ENCODE data around the gene TGIF2. TPM values are rescaled to one million over a fixed set of nuclear protein-coding genes. Genes with fewer than 3 reads are reported as not detected.

The TGIF2 gene
- total RNA-seq, 1 donor: 10.9 TPM

DNA sequence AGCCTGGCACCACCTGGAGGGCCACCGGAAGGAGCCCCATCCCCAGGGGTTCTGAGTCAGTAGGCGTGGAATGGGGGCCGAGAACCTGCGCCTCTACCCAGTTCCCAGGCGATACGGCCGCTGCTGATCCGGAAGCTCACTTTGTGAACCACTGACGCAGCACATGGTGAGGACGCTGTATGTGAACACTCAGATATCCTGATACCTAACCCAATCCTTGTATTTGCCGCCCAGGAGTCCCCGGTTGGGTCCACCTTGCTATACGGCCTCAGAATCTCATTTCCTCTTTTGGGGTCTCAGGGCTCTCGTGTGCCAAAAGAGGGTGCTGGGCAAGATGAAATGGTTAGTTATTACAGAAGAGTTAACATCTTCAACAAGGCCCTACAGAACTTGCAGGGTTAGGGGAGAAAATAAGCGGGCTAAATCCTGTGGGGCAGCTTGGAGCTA is 31.6 kb downstream of the TGIF2 start:
- peak overlapping the region; percentile 93 for H3K4me3 ChIP-seq (ENCODE audit: insufficient read depth, low read length)
- peaks cover 21% of the 10 kb centered on the region for H4K20me1 ChIP-seq (ENCODE audit: insufficient read depth, low read length)
- H3K27ac ChIP-seq (ENCODE audit: low read depth, low read length): peak overlapping the region; percentile 73
- peak overlapping the region; percentile 91 for H3K4me2 ChIP-seq (ENCODE audit: insufficient read depth, low read length)
- TF ChIP-seq, protein P1, sequence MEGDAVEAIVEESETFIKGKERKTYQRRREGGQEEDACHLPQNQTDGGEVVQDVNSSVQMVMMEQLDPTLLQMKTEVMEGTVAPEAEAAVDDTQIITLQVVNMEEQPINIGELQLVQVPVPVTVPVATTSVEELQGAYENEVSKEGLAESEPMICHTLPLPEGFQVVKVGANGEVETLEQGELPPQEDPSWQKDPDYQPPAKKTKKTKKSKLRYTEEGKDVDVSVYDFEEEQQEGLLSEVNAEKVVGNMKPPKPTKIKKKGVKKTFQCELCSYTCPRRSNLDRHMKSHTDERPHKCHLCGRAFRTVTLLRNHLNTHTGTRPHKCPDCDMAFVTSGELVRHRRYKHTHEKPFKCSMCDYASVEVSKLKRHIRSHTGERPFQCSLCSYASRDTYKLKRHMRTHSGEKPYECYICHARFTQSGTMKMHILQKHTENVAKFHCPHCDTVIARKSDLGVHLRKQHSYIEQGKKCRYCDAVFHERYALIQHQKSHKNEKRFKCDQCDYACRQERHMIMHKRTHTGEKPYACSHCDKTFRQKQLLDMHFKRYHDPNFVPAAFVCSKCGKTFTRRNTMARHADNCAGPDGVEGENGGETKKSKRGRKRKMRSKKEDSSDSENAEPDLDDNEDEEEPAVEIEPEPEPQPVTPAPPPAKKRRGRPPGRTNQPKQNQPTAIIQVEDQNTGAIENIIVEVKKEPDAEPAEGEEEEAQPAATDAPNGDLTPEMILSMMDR (IDR thresholded peaks at IDR 0.05; ENCODE audit: extremely low read depth, low read depth, low read length): no peak
- no peaks in the 10 kb centered on the region for H3K27me3 ChIP-seq (ENCODE audit: insufficient read depth, low read length)
- H3K9me3 ChIP-seq (ENCODE audit: low read depth, low read length): no peaks in the 10 kb centered on the region
- peaks cover 25% of the 10 kb centered on the region for H3K36me3 ChIP-seq (ENCODE audit: insufficient read depth, low read length)
- no peak for DNase-seq (ENCODE audit: insufficient read length, low spot score, missing footprints)
- H3K4me1 ChIP-seq (ENCODE audit: insufficient read depth, low read length): peaks cover 17% of the 10 kb centered on the region
- H2AFZ ChIP-seq (ENCODE audit: low read length): peak overlapping the region; percentile 93
- H3K79me2 ChIP-seq (ENCODE audit: insufficient read depth, low read length): peaks cover 38% of the 10 kb centered on the region

DNA sequence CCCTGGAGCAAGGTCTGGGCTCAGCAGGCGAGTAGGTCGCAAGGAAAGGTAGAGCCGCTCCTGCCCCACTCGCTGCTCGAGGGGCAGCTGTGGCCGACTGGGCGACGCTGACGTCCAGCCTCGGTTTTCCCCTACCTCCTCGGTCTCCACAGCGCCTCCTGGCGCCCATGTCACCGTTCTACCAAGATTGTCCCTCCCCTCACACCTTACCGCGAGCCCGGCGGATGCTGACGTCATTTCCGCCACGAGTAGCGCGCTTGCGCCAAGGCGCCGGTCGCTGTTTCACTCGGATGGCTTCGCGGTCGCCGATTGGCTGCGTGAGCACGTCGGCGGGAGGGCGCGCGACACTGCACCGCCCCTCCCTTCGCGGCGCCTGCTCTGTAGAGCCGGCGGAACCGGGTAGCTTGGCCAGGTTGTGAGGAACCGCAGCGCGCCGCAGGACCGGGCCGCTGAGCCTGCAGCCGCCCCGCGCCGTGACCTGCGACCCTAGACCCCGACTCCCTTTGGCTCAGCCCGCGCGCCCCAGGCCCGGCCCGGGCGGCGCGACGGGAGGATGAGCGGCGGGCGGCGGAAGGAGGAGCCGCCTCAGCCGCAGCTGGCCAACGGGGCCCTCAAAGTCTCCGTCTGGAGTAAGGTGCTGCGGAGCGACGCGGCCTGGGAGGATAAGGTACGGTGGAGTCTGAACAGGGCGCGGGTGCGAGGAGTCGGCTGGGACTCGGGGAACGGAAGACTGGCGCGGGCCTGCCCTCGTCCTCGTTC is 32.2 kb downstream of the TGIF2 start, which contains the start of gene RAB5IF:
TSS of gene RAB5IF (plus strand) at position 381 of the 759 bp plus-strand sequence. CDS start at position 554, 173 bp downstream.
- Histone ChIP-seq H2AFZ (ENCODE audit: low read length) (peak within 1 kb of the TSS; percentile 93), H3K79me2 (ENCODE audit: insufficient read depth, low read length) (peaks cover 38% of the 10 kb centered on the region), H3K27me3 (ENCODE audit: insufficient read depth, low read length) (no peaks in the 10 kb centered on the region), H3K4me1 (ENCODE audit: insufficient read depth, low read length) (peaks cover 17% of the 10 kb centered on the region), H3K9me3 (ENCODE audit: low read depth, low read length) (no peaks in the 10 kb centered on the region), H4K20me1 (ENCODE audit: insufficient read depth, low read length) (peaks cover 21% of the 10 kb centered on the region), H3K4me3 (ENCODE audit: insufficient read depth, low read length) (peak within 1 kb of the TSS; percentile 93), H3K27ac (ENCODE audit: low read depth, low read length) (peak within 1 kb of the TSS; percentile 73), H3K4me2 (ENCODE audit: insufficient read depth, low read length) (peak within 1 kb of the TSS; percentile 98), H3K36me3 (ENCODE audit: insufficient read depth, low read length) (peaks cover 31% of the 10 kb centered on the region)
- TF ChIP-seq, protein P1 (IDR thresholded peaks at IDR 0.05; ENCODE audit: extremely low read depth, low read depth, low read length): peak; percentile 96
- DNase-seq (ENCODE audit: insufficient read length, low spot score, missing footprints): peak; percentile 98

DNA sequence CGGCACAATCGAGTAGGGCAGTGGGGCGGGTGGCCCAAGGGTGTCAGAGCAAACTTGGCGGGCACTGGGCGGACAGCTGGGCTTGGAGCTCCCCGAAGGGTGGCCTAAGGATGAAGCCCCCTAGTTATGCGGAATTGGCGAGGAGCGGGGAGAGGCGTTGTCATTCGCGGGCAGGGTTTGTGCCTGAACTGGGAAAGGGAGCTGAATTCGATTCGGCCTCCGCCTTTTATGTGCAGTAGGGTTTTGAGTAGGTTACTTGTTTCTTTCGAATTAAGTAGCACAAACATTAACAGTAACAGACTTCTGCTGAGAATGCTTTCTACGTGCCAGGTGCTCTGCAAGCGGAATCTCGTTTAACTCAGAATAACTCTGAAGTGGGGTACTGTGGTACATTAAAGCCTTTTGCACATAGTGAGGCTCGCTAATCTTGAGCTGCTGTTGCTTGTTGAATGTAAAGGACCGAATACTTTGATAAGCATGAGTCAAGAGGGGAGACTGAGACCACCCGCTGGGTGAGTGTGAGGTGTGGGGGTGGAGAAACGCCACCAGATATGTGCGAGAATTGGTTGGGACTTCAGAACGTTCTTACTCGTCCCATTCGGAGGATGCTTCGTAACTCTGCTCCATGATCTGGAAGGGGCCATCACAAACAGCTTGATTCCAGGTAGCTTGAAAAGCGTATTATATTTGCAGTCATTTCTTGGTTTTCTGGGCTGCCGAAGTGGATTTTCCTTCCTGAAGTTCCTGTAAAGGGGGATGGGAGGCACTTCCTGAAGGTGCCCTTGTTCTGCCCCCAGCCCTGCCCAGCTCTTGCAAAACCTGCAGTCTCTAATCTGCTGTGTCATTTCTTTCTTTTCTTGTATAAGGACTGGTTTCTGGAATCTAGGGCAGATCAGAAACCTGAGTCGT is 33.0 kb downstream of the TGIF2 start:
- H3K4me1 ChIP-seq (ENCODE audit: insufficient read depth, low read length): peaks cover 17% of the 10 kb centered on the region
- H3K79me2 ChIP-seq (ENCODE audit: insufficient read depth, low read length): peaks cover 40% of the 10 kb centered on the region
- no peaks in the 10 kb centered on the region for H3K27me3 ChIP-seq (ENCODE audit: insufficient read depth, low read length)
- peaks cover 38% of the 10 kb centered on the region for H3K36me3 ChIP-seq (ENCODE audit: insufficient read depth, low read length)
- no peaks in the 10 kb centered on the region for H3K9me3 ChIP-seq (ENCODE audit: low read depth, low read length)
- TF ChIP-seq, protein P1 (IDR thresholded peaks at IDR 0.05; ENCODE audit: extremely low read depth, low read depth, low read length): no peak
- H3K27ac ChIP-seq (ENCODE audit: low read depth, low read length): peak overlapping the region; percentile 48
- peak overlapping the region; percentile 45 for H2AFZ ChIP-seq (ENCODE audit: low read length)
- DNase-seq (ENCODE audit: insufficient read length, low spot score, missing footprints): peak; percentile 72
- H3K4me2 ChIP-seq (ENCODE audit: insufficient read depth, low read length): peak overlapping the region; percentile 98
- peak overlapping the region; percentile 93 for H3K4me3 ChIP-seq (ENCODE audit: insufficient read depth, low read length)
- H4K20me1 ChIP-seq (ENCODE audit: insufficient read depth, low read length): peaks cover 21% of the 10 kb centered on the region
